Fibroblast of skin of abdomen (primary cell): ENCODE measurements around the gene RGS14. TPM values are rescaled to one million over a fixed set of nuclear protein-coding genes. Genes with fewer than 3 reads are reported as not detected.
A peak's percentile ranks its signal among the peaks of the same experiment; 100 is the strongest.

Source experiments
- DNase-seq: peaks from one replicate; pipeline ENCODE4 v3.0.0-alpha.2; 2013
- polyA plus RNA-seq, 2 experiments: library from polyadenylated mRNA; unstranded; fragments of 120-200 nt; gene quantifications; one replicate each; pipeline ENCODE4 v1.2.1, GENCODE V29; 2013; ENCODE audit not compliant: insufficient read length in 2 of 2

Gene RGS14, protein sequence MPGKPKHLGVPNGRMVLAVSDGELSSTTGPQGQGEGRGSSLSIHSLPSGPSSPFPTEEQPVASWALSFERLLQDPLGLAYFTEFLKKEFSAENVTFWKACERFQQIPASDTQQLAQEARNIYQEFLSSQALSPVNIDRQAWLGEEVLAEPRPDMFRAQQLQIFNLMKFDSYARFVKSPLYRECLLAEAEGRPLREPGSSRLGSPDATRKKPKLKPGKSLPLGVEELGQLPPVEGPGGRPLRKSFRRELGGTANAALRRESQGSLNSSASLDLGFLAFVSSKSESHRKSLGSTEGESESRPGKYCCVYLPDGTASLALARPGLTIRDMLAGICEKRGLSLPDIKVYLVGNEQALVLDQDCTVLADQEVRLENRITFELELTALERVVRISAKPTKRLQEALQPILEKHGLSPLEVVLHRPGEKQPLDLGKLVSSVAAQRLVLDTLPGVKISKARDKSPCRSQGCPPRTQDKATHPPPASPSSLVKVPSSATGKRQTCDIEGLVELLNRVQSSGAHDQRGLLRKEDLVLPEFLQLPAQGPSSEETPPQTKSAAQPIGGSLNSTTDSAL
- 5.2 TPM for polyA plus RNA-seq (2013, experiment 1 of 2; ENCODE audit: insufficient read length)
- 4.8 TPM for polyA plus RNA-seq (2013, experiment 2 of 2; ENCODE audit: insufficient read length)

DNA sequence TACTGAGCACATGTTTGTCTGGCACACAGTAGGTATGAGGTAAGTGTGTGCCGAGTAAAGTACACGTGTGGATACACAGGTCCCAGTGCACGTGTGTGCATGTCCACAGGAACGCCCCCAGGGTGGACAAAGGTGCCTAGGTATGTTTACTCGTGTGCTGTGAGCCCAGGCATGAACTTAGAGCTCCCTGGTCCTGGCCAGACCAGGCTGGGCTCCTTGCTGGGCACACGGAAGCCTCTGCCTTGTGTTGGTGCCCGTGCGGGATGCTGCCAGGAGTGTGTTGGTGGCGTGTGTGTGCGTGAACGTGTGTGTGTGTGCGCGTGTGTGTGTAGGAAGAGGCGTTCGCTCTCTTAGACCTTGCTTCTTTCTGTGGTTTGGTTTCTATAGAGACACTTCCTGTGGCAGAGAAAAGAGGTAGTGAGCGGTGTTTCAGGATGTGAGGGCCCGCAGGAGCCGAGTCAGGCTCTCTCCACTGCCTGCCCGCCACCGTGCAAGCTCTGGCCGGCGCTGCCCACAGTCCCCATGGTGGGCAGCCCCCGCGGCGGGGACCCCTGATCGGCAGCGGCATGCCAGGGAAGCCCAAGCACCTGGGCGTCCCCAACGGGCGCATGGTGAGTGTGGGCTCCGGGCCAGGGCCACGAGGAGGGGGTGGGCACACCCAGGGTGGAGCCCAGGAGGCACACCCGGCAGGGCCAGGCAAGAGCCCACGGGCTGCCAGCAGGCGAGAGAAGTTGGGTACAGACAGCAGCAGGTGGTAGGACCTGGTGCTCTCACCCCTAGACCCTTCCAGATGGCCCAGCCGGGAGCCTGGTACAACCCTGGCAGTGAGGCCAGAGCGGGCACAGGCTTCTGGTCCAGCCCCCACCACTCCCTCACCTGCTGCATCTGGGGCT, at the start of gene RGS14:
RGS14 (plus strand) TSS at position 466 of the 893 bp plus-strand sequence; CDS start at position 567, 101 bp downstream.
- peak; percentile 42 for DNase-seq

DNA sequence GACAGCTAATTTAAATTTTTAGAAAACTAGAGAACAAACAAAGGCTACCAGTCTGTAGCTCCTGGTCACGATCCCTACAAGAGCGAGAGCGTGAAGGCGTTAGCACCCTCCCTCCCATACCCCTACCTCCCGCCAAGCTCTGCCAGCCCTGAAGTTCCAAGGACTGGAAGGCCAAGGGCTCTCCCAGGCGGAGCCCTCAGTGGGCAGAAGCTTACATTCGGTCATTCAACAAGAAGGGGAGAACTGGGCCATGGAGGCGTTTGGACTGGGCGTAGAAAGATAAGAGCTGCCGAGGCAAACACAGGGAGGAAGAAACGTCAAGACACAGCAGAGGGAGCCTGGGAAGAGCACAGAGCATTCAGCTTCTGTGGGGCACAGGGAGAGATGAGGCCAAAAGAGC, 49.0 kb upstream of the RGS14 start:
- DNase-seq, result no peak

DNA sequence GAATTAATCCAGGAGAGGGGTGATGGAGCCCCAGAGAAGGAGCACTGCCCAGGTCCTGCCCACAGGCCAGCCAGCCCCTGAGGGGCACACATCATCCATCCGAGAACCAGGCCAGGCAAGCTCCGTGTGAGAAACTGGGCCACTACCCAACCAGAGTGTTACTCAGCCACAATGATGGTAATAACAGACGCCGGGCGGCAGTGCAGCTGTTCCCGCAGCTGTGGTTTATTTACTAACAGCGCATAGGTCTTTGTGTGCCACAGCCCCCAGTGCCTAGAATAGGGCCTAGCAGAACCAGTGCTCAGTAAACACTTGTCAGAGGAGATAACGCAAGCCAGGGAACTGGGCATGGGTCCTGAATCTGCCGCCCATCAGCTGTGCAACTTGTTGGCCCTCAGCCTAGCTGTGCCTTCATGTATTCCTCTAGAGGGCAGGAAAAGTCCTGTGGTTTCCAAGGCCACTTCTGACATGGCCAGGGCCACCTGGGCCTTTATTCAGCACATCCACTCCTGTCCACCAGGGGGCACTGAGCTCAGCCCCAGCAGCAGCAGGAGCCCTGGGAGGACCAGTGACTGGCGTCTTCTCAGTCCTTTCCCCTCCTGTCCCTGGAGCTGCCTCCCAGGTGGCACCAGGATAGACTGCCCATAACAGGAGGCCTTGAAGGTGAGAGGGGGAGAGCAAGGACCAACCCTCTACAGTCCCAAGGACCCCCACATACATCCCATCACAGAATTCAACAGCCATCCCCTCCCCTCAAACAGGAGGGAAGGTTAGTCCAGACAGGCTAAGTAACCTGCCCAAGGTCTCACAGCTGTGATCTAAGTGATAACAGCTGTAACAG, 48.2 kb upstream of the RGS14 start:
- DNase-seq, result peak; percentile 47

DNA sequence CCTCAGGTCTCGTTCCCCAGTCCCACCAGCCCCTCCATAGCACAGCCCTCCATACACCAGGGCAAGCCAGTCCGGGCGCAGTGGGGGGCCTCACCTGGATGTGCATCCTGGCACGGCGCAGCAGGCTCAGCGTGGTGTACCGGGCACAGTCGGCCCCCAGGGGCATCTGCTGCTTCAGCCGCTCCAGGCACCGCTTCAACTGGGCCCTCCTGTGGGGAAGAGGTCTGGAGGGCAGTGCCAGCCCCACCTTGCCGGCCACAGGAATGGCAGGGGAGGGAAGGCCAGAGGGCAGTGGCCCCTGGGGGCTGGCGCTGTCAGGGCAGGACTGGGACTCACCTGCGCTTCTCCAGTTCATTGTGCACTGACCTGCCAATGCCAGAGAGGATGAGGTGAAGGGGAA, 47.4 kb upstream of the RGS14 start:
- no peak for DNase-seq

DNA sequence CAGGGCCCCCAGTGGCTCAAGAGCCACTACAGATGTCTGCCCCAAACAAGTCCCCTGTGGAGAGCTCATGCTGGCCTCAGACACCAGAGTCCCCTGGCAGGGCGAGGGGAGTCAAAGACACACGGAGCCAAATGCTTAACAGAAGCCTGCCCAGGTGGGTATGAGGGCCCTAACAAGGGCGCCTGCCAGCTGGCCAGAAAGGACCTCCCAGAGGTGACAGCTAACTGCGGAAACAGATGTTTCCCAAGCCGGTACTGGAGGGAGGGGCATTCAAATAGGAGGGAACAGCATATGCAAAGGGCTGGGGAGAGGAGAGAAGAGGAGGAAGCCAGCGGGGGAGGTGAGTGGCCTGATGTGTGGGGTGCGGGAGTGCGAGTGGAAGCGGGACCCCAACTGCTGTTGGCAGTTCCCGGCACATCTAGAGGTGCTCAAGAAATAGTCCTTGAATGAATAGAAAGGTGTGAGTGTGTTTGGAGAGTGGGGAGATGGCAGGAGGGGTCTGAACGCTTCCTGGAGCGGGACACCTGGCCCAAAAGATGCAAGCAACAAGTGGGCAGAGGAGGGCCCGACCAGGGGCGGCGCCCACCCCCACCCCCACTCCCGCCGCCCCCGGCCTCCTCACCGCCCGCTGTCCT, 46.9 kb upstream of the RGS14 start:
- DNase-seq, result no peak

DNA sequence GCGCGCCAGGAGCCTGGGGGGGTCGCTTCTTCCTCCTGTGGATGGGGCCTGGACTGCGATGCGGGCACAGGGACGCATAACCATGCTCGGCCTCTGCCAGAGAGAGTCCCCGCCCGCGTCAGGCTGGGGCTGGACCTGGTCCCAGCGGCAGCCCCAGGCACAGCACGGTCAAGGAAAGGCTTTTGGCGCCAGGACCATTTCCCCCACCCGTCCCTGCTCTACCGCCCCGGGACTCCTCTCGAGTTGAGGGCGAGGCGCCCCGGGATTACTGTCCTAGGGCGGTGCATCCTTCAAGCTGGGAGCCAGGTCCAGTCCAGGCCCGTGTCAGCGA, 46.4 kb upstream of the RGS14 start:
- no peak for DNase-seq

DNA sequence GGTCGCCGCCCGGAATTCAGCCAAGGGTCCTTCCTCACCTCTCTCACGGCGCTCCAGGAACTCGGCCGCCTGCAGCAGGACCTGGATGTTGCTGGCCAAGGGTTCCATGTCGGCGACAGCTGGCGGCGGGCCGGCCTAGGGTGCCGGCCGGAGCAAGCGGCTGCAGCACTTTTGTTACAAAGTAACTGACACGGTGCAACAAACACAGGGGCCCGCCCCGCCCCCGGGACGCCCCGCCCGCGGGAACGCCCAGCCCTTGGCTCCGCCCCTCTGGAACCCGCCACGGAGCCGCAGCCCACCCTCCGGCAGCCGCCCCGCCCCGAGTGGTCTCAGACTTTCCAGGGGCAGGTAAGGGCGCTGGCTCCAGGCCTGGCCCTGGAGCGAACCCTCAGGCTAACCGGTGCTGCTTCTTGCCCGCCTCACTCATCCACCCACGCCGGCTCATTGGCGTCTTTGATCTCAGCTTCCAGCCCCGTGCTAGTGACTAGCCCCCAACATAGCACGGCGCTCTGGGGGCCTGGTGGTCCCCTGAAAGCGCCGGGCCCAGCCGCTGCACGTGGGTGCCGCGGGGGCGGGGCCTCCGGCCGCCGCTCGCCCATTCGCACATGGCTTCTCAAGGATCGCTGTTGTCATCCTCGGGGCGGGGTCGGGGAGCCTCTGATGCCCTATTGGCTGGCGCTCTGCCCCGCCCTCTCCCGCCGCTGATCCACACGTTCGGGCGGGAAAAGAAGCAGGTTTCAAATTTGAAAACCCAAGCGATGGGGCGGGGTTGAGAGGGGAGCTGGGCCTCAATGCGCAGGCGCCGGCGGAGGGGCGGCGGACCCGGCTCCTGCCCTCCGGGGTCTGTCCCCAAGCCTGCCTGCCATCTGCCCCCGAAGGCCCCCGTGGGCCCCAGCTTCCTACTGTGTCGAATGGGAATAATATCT, 45.7 kb upstream of the RGS14 start, which contains the start of gene MXD3:
MXD3 (minus strand) TSS at position 176 of the 926 bp plus-strand sequence; CDS start at position 108, 68 bp downstream.
- DNase-seq, result peak; percentile 96

DNA sequence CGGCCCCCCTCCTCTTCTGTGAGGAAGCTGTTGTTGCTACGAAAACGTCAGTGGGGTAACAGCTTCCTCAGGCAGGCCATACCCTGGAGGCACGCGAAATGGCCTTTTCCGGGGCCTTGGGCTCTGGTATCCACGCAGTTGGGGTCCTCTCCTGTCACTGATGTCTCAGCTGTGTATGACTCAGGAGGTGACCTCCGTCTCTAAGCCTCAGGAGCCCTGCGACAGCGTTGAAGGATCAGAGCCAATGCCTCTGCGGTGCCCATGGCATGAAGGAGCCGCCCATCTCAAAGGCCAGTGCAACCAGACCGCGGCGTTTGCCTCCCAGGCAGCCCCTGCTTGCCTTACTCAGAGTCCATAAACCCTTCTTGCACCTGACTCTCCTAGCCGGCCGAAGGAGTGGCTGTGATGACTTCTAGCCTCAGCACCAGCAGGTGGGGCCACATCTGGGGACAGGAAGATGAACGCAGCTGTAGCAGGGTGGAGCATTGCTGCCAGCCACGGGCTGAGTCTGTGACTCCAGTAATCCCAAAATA, 45.0 kb upstream of the RGS14 start:
- no peak for DNase-seq

DNA sequence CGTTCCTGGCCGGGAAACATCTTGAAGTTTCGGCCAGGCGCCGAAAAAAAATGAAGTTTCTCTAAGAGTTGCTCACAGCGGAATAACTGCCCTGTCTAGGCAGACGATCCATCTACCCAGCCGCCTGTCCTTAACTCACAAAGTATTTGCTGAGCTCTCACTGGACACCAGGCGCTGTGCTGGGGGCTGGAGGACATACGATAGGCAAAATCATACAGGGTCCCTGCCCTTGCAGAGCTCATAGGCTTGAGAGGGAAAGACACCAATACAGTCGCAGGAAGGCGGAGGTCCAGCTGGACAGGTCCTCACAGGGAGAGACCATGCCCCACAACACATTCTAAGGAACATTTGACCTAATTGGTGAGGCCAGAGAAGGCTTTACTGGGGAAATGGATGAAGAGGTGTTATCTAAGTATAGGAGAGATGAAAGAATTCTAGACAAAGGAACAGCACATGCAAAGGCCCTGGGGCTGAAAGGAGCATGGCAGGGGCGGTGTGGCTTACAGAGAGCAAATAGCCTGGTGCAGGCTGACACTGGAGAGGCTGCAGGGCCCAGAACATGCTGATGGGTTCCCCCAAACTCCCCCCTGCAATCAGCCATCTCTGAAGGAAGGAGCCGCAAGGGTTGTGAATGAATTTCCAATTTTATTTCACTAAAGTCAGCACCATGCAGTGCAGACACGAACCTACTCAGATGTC, 44.0 kb upstream of the RGS14 start:
- DNase-seq, result no peak

DNA sequence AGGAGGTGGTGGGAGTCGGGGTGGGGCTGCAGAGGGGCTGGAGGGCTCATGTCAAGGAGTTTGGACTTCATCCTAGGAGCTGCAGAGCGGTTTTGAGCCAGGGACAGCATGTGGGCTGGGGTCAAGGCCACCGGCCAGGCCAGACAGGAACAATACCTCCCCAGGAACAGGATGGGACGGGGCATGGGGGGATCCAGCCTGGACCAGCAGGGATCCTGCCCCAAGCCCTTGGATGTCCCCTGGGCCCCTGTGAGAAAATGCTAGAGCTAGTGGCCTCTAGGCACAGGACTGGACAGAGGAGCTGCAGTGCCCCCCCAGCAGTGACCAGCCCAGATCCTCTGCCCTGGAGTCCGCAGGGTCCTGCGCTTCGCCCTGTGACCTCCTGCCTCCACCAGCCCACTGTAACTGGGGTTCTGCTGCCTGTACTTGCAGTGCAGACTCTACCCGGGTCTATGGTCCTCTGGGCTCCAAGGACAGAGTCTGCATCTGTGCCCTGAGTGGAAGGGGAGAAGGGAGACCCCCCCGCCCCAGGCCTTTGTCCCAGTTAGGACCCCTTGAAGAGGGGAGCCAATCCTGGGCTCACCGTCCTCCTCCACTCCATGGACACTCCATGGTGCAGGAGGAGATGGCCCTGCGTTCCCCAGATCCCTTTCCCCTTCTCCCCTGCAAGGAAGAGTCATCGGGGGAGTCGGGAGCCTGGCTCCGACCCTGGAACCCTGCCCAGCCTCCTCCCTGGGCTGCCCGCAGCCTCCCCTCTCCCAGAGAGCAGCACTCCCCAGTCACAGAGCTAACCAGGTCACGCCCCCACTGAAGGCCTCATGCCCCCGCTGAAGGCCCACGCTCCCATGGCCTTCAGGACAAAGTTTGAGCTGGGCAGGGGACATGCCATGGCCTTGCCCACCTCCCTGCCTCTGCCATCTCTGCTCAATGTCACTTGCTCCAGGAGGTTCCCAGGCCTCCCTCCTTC, 43.1 kb upstream of the RGS14 start:
- no peak for DNase-seq

DNA sequence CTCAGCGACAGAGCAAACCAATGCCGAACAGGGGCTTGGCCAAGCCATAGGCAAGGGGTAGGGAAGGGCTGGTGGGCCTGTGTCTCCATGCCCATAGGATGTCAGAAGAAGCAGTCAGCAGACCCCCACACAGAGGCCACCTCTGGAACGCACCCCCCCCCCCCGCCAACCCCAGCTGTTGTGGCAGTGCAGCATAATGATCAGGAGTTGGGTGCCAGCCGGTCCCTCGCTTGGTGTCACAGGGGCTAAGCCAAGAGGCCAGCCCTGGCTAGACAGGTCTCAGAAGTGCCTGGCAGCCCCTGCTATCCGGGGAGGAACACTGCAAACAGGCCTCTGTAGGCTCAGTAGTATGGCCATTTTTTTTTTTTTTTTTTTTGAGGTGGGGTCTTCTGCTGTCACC, 42.3 kb upstream of the RGS14 start:
- DNase-seq, result no peak

DNA sequence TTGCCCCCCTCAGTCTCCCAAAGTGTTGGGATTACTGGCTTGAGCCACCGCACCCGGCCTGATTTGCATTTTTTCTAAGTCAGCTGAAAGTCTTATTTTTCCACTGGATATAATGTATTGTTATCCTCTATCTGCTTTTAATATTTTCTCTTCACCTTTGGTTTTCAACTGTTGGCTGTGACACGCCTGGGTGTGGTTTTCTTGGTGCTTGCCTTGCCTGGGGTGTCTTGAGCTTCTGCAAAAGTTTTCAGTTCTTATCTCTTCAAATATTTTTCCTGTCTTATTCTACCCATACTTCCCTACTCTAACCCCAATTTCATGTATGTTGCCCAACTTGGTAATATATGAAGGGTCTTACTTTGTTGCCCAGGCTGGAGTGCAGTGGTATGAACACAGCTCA, 41.7 kb upstream of the RGS14 start:
- DNase-seq, result no peak

DNA sequence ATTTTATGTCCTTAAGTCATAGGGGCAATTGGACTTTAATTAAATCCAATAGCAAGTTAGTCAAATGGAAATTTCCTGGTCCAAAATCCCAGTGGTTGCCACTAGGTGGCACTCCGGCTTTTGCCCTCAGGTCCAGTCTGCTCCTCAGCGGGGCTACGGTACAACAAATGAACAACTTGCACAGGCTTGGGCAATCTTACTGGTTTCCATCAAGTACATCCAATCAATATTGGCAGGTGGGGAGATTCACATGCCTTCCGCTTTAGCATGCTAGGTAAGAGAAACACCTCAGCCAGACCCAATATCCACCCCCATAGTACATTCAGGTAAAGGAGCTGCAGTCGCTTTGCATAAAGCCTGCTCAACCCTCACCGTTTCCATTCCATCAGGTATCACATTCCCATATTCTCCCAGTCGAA, 39.8 kb upstream of the RGS14 start:
- DNase-seq, result peak; percentile 66

DNA sequence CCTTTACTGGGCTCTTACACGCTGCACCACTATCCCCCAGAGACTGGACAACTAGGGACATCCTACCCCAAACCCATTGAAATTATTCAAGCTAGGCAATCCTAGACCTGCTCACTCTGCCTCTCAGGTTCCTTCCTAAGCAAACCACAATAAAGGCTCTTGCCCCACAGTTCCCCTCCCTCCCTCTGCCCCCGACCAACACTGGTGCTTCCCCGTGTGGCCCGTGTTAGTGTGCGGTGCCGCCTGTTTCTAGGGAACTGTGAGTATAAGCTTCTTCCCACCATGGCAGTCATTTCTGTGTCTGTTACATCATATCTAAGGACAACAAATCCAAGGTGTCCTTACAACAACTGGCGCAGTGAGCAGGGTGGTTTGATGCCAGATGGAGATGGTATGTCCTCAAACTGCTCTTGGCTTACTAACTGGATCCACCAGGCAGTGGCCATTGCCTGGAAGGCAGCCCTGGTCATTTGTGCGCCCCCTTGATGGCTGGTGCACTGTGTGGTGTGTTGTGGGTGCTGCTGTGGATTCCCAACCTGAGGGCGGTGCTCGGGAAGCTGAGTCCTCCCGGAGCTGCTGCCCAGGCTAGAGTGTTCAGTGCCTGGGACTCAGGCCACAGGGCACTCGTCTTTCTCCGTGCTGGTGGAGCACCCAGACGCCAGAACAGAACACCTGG, 37.7 kb upstream of the RGS14 start:
- DNase-seq, result no peak

DNA sequence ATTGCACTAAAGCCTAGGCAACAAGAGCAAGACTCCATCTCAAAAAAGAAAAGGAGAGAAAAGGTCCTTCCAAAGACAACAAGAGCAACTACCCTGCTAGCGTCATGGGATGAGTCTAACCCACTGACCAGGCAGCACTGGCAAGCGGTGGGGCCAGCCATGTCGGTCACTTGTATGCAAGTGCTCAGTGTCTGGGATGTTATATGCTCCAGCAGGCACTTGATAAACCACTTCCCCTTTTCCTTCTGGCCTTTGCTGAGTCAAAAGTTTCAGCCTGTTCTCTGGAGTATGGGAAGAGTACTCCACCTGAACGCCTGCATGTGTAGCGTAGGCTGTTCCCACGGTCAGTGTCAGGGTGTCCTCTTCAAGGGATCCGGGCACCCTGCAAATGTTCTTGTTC, 36.8 kb upstream of the RGS14 start:
- DNase-seq, result no peak

DNA sequence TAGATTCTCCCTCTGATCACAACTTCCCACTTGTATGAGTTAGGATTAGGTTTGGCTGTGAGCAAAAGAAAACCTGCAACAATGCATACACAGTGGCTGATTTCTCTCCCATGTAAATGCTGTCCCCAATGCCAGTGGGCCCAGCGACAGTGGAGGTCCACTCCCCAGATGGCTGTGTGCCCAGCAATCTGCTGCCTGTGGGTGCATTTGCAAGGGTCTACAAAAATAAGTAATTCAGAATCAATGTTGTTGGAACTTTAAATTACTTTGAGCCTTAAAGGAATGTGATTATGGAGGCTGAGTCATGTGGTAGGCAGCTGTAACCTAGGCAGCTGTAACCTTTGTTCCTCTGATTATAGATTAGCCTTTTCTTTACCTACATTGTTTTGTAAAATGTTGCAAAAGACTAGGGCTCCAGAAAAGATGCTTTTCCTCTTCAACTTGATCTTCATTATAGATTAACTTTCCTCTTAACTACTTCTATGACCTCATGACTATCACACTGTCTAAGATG, 31.8 kb upstream of the RGS14 start:
- no peak for DNase-seq
